Measurements from ENCODE around the gene BAHCC1. TPM values are rescaled to one million over a fixed set of nuclear protein-coding genes. Genes with fewer than 3 reads are reported as not detected.
"Not testable (repeated sequence)": the region's sequence is repeated elsewhere in the genome, so short reads cannot be mapped to it uniquely, and the experiment has no call there.

The BAHCC1 gene
- total RNA-seq, 2 experiments from 2014 or later = 0.40 to 0.65 TPM

DNA sequence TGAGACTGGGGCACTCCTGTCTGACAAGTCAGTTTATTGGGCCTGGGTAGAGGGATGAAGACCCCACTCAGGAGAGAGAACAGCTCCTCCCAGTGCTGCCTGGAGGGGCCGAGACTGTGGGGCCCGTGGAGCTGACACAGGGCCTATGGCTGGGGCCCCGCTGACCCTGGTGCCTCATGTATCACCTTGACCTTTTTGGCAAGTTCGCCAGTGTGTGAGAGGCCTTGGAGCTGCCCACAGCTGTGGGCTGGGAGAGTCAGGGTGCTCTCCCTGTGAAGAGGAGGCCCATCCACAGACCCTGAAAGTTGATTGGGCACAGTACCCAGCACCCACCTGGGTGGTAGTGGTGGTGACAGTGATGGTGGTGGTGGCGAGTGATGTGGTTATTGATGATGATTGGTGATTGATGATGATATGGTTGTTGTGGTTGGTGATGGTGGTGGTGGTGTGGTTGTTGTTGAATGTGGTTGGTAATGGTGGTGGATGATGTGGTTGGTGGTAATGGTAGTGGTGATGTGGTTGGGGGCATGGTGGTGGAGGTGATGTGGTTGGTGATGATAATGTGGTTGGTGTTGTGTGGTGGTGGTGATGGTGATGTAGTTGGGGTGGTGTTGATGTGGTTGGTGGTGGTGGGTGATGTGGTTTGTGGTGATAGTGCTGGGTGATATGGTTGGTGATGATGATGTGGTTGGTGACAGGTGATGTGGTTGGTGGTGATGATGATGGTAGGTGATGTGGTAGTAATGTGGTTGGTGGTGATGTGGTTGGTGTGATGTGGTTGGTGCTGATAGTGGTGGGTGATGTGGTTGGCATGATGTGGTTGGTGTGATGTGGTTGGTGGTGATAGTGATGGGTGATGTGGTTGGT, 29.1 kb downstream of the BAHCC1 start:
- Mint-ChIP-seq H3K9me3 (no peaks in the 10 kb centered on the region), H3K27ac (no peak overlapping the region), H3K36me3 (ENCODE audit: low read depth) (no peaks in the 10 kb centered on the region), H3K4me3 (no peak overlapping the region), H3K27me3 (peaks cover 16% of the 10 kb centered on the region), H3K4me1 (ENCODE audit: low read depth) (peaks cover 7% of the 10 kb centered on the region)
- ATAC-seq = no peak
- no peak for DNase-seq
- CTCF ChIA-PET = no interaction called here
- intact Hi-C loops (cut with micrococcal nuclease) = no loop called here
- TF ChIP-seq, protein P1, sequence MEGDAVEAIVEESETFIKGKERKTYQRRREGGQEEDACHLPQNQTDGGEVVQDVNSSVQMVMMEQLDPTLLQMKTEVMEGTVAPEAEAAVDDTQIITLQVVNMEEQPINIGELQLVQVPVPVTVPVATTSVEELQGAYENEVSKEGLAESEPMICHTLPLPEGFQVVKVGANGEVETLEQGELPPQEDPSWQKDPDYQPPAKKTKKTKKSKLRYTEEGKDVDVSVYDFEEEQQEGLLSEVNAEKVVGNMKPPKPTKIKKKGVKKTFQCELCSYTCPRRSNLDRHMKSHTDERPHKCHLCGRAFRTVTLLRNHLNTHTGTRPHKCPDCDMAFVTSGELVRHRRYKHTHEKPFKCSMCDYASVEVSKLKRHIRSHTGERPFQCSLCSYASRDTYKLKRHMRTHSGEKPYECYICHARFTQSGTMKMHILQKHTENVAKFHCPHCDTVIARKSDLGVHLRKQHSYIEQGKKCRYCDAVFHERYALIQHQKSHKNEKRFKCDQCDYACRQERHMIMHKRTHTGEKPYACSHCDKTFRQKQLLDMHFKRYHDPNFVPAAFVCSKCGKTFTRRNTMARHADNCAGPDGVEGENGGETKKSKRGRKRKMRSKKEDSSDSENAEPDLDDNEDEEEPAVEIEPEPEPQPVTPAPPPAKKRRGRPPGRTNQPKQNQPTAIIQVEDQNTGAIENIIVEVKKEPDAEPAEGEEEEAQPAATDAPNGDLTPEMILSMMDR (IDR thresholded peaks at IDR 0.05) = no peak
- POLR2A ChIA-PET = no interaction called here

DNA sequence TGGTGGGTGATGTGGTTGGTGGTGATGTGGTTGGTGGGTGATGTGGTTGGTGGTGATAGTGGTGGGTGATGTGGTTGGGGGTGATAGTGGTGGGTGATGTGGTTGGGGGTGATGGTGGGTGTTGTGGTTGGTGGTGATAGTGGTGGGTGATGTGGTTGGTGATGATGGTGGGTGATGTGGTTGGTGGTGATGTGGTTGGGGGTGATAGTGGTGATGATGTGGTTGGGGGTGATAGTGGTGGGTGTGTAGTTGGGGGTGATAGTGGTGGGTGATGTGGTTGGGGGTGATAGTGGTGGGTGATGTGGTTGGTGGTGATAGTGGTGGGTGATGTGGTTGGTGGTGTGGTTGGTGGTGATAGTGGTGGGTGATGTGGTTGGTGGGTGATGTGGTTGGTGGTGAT, 29.8 kb downstream of the BAHCC1 start:
- H3K27ac Mint-ChIP-seq; ATAC-seq; DNase-seq; POLR2A ChIA-PET; H3K4me3 Mint-ChIP-seq; H3K4me1 Mint-ChIP-seq (ENCODE audit: low read depth); H3K36me3 Mint-ChIP-seq (ENCODE audit: low read depth); H3K9me3 Mint-ChIP-seq; intact Hi-C loops (cut with micrococcal nuclease); CTCF ChIA-PET: not testable (repeated sequence)
- peaks cover 16% of the 10 kb centered on the region for H3K27me3 Mint-ChIP-seq

DNA sequence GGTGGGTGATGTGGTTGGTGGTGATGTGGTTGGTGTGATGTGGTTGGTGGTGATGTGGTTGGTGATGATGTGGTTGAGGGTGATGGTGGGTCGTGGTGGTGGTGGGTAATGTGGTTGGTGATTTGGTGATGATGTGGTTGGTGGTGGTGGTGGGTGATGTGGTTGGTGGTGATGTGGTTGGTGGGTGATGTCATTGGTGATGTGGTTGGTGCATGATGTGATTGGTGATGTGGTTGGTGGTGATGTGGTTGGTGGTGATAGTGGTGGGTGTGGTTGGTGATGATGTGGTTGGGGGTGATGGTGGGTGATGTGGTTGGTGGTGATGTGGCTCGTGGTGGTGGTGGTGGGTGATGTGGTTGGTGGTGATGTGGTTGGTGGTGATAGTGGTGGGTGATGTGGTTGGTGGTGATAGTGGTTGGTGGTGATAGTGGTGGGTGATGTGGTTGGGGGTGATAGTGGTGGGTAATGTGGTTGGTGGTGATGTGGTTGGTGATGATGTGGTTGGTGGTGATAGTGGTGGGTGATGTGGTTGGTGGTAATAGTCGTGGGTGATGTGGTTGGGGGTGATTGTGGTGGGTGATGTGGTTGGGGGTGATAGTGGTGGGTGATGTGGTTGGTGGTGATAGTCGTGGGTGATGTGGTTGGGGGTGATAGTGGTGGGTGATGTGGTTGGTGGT, 30.6 kb downstream of the BAHCC1 start:
- POLR2A ChIA-PET; CTCF ChIA-PET; H3K27ac Mint-ChIP-seq; DNase-seq; ATAC-seq; intact Hi-C loops (cut with micrococcal nuclease); H3K36me3 Mint-ChIP-seq (ENCODE audit: low read depth); H3K9me3 Mint-ChIP-seq; H3K4me3 Mint-ChIP-seq; H3K4me1 Mint-ChIP-seq (ENCODE audit: low read depth): not testable (repeated sequence)
- peaks cover 21% of the 10 kb centered on the region for H3K27me3 Mint-ChIP-seq

DNA sequence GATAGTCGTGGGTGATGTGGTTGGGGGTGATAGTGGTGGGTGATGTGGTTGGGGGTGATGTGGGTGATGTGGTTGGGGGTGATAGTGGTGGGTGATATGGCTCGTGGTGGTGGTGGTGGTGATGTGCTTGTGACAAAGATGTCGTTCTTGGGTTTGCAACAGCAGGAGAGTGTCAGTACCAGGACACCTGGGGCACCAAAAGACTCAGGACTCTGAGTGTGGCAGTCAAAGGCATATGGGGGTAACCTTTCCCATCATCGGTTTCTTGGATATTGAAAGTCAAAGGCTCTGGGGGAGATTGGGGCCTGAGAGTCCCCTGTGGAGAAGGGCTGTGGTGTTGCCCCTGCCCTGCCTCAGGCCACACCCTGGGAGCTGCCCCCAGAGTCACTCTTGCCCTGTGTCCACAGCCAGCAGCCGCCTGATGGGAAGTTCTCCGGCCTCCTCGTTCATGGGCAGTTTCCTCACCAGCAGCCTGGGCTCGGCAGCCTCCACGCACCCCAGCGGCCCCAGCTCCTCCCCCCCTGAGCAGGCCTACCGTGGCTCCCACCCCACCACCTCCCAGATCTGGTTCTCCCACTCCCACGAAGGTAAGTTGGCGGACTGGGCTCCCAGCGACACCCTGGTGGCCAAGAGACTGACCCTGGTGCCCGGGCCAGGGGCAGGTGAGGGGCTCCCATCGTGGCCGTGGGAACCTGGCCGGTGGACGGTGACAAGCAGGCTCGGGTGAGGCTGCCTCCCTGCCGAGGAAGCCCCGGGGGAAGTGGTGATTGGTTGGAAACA, 31.3 kb downstream of the BAHCC1 start:
- H3K4me3 Mint-ChIP-seq = no peak overlapping the region
- no peaks in the 10 kb centered on the region for H3K9me3 Mint-ChIP-seq
- H3K27ac Mint-ChIP-seq = no peak overlapping the region
- intact Hi-C loops (cut with micrococcal nuclease) = no loop called here
- no peak for ATAC-seq
- H3K4me1 Mint-ChIP-seq (ENCODE audit: low read depth) = peaks cover 7% of the 10 kb centered on the region
- CTCF ChIA-PET = no interaction called here
- H3K27me3 Mint-ChIP-seq = peaks cover 23% of the 10 kb centered on the region
- TF ChIP-seq, protein P1 (IDR thresholded peaks at IDR 0.05) = no peak
- POLR2A ChIA-PET = interaction anchor here (0.7 kb wide), 1 partner anchor 239 kb away, joined by 3 read pairs; no protein-coding TSS in a partner anchor
- no peak for DNase-seq
- H3K36me3 Mint-ChIP-seq (ENCODE audit: low read depth) = no peaks in the 10 kb centered on the region

DNA sequence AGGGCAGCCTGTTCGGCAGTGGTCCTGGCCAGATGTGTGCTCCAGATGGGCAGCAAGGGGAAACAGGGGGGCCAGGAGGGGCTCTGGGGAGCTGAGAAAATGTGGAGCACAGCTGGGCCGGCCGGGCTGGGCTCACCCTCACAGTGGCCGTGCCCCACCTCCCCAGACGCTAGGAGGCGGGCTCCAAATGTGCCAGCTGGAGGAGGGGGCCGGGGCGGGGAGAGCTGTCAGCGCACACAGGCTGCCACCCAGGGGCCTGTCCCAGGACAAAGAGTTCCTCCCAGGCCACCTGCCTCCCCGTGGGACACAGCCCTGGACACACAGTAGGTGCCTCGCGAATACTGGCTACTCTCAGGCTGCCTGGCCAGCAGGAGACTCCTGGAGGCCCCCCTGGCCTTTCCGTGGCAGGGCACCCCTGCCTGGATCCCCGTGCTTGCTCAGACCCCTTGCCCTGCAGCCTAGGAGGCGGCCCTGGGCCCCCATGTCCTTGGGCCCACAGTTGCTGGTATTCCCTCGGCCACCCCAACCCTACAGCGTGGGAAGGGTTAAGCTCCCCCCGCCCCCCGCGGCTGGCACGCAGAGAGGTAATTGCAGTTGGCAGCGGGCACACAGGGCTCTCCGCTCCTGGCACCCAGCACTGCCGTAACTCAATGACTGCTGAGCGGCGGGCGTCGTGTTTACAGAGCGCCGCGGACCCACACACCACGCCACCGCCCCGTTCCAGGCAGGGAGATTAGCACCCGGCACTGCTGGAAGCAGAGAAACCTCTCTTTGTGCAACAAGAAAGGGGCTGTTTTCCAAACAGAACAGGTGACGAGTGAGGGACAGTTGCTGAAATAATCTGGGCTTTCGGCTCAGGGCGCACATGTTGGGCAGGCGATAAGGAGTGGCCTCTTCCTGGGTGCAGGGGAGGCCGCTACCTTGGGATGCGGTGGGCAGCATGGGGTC, 32.2 kb downstream of the BAHCC1 start:
- ATAC-seq (no peak), DNase-seq (no peak)
- ChIA-PET POLR2A (interaction anchor here (0.7 to 1.3 kb wide), 2 partner anchors 11 to 238 kb away, joined by 3 read pairs; no protein-coding TSS in a partner anchor), CTCF (no interaction called here)
- no peak overlapping the region for H3K4me3 Mint-ChIP-seq
- no peak overlapping the region for H3K27ac Mint-ChIP-seq
- intact Hi-C loops (cut with micrococcal nuclease) = no loop called here
- TF ChIP-seq, protein P1 (IDR thresholded peaks at IDR 0.05) = no peak
- no peaks in the 10 kb centered on the region for H3K36me3 Mint-ChIP-seq (ENCODE audit: low read depth)
- H3K27me3 Mint-ChIP-seq = peaks cover 27% of the 10 kb centered on the region
- H3K9me3 Mint-ChIP-seq = no peaks in the 10 kb centered on the region
- H3K4me1 Mint-ChIP-seq (ENCODE audit: low read depth) = peaks cover 7% of the 10 kb centered on the region
